HG03432 (cell line): Measurements from ENCODE around the gene STK38L.
A peak's percentile ranks its signal among the peaks of the same experiment; 100 is the strongest.

Experiments used
- ATAC-seq: cut with Tn5 transposase; IDR thresholded peaks from one replicate; pipeline ENCODE4 v1.9.1; 2021; ENCODE audit warnings: mild to moderate bottlenecking, moderate library complexity; ENCODE audit not compliant: unreplicated experiment

Gene STK38L

GRCh38 chr12:27309293-27309994, 65.4 kb downstream of the STK38L start:
- ATAC-seq: peak; percentile 66

GRCh38 chr12:27309995-27310315, 65.9 kb downstream of the STK38L start:
- no peak for ATAC-seq

- no peak for ATAC-seq
Measured at GRCh38 chr12:27316947-27317346, 72.9 kb downstream of the STK38L start.

GRCh38 chr12:27319409-27319808, 75.3 kb downstream of the STK38L start:
- no peak for ATAC-seq

GRCh38 chr12:27319848-27320247, 75.8 kb downstream of the STK38L start:
- no peak for ATAC-seq

GRCh38 chr12:27324530-27324929, 80.4 kb downstream of the STK38L start:
- ATAC-seq: no peak

GRCh38 chr12:27330846-27331245, 86.8 kb downstream of the STK38L start:
- ATAC-seq: no peak

- peak; percentile 40 for ATAC-seq
Measured at GRCh38 chr12:27331291-27331926, 87.3 kb downstream of the STK38L start.

- no peak for ATAC-seq
Measured at GRCh38 chr12:27331927-27332324, 87.8 kb downstream of the STK38L start.

- ATAC-seq: no peak
Measured at GRCh38 chr12:27332407-27332713, 88.3 kb downstream of the STK38L start.

GRCh38 chr12:27332714-27333402, 88.8 kb downstream of the STK38L start, which contains the start of gene BMAL2:
TSS of gene BMAL2 (plus strand) at chr12:27332836. CDS start at chr12:27333073, 237 bp downstream.
- ATAC-seq: peak; percentile 55

GRCh38 chr12:27333403-27334009, 89.4 kb downstream of the STK38L start:
- peak; percentile 28 for ATAC-seq

- no peak for ATAC-seq
Measured at GRCh38 chr12:27334042-27334720, 90.1 kb downstream of the STK38L start.

- no peak for ATAC-seq
Measured at GRCh38 chr12:27334721-27335082, 90.6 kb downstream of the STK38L start.

- ATAC-seq: no peak
Measured at GRCh38 chr12:27335364-27336281, 91.5 kb downstream of the STK38L start.

GRCh38 chr12:27336282-27336653, 92.2 kb downstream of the STK38L start:
- ATAC-seq: no peak

GRCh38 chr12:27337376-27337775, 93.3 kb downstream of the STK38L start:
- ATAC-seq: no peak

- peak; percentile 30 for ATAC-seq
Measured at GRCh38 chr12:27338473-27338872, 94.4 kb downstream of the STK38L start.

- no peak for ATAC-seq
Measured at GRCh38 chr12:27340971-27341370, 96.9 kb downstream of the STK38L start.

- no peak for ATAC-seq
Measured at GRCh38 chr12:27342536-27342935, 98.5 kb downstream of the STK38L start.
